Endothelial cell of umbilical vein (primary cell): Measurements from ENCODE around the gene NCF4.

Source experiments
- EZH2 ChIP-seq: IDR thresholded peaks from 2 replicates; pipeline ENCODE4 v1.6.1; 2012; ENCODE audit warnings: borderline replicate concordance, low read depth, mild to moderate bottlenecking, moderate library complexity, low read length, inconsistent platforms; ENCODE audit not compliant: severe bottlenecking
- FOS ChIP-seq: IDR thresholded peaks from 2 replicates; pipeline ENCODE4 v1.6.1; 2011; ENCODE audit warnings: mild to moderate bottlenecking, low read length, moderate library complexity, borderline replicate concordance; ENCODE audit not compliant: insufficient read depth
- GATA2 ChIP-seq: IDR thresholded peaks from 2 replicates; pipeline ENCODE4 v1.7.0; 2011; ENCODE audit warnings: low read depth, mild to moderate bottlenecking, moderate library complexity, mixed read lengths, low read length; ENCODE audit not compliant: insufficient read length, insufficient read depth
- JUN ChIP-seq: IDR thresholded peaks from 2 replicates; pipeline ENCODE4 v1.6.1; 2011; ENCODE audit warnings: borderline replicate concordance, low read depth; ENCODE audit not compliant: insufficient read length, insufficient read depth
- MYC ChIP-seq: IDR thresholded peaks from one replicate; pipeline ENCODE4 v1.6.1; 2011; ENCODE audit warnings: mild to moderate bottlenecking, low read depth, low read length
- POLR2A ChIP-seq: IDR thresholded peaks from 2 replicates; pipeline ENCODE4 v1.6.1; 2012; ENCODE audit warnings: low read depth, mild to moderate bottlenecking, control low read depth, low read length
- POLR2AphosphoS5 ChIP-seq: IDR thresholded peaks from 2 replicates; pipeline ENCODE4 v1.6.1; 2012; ENCODE audit warnings: low read depth, mild to moderate bottlenecking, control low read depth, low read length, moderate library complexity; ENCODE audit not compliant: insufficient read depth
- TF ChIP-seq, protein P1 (sequence below), 2 donors: IDR thresholded peaks; 1 replicate in 1 of 2; 2 replicates in 1 of 2; pipeline ENCODE4 v1.5.1; 2011; ENCODE audit warnings: low read length in 2 of 2, mild to moderate bottlenecking in 2 of 2, moderate library complexity in 2 of 2, control low read depth in 1 of 2, inconsistent platforms in 1 of 2, low read depth in 1 of 2; ENCODE audit not compliant: insufficient read depth in 1 of 2; ENCODE audit errors: extremely low read depth in 1 of 2
- TF ChIP-seq, protein P2 (sequence below): IDR thresholded peaks from 2 replicates; pipeline ENCODE4 v1.6.1; 2011; ENCODE audit not compliant: insufficient read depth, insufficient read length

DNA sequence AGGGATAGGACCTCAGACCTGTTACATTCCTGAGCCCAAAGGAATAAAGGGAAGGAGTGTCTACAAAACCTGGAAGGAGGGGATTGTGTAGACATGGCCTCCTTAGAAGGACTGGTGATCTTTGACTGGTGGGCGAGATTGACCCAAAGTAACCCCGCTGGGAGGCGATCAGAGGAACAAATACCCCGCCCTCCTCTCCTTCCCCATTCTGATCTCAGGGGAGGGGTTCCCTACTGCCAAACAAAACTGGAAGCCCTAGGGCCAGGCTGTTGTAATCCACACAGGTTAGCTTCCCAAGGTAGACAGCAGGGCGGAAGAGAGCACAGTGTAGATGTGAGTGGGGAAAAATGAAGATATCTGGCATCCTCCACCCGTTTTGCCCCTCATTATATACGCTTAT is 24.7 kb downstream of the NCF4 start:
- TF ChIP-seq MYC = no peak
- TF ChIP-seq GATA2 = no peak
- TF ChIP-seq, protein P1, sequence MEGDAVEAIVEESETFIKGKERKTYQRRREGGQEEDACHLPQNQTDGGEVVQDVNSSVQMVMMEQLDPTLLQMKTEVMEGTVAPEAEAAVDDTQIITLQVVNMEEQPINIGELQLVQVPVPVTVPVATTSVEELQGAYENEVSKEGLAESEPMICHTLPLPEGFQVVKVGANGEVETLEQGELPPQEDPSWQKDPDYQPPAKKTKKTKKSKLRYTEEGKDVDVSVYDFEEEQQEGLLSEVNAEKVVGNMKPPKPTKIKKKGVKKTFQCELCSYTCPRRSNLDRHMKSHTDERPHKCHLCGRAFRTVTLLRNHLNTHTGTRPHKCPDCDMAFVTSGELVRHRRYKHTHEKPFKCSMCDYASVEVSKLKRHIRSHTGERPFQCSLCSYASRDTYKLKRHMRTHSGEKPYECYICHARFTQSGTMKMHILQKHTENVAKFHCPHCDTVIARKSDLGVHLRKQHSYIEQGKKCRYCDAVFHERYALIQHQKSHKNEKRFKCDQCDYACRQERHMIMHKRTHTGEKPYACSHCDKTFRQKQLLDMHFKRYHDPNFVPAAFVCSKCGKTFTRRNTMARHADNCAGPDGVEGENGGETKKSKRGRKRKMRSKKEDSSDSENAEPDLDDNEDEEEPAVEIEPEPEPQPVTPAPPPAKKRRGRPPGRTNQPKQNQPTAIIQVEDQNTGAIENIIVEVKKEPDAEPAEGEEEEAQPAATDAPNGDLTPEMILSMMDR (IDR thresholded peaks at IDR 0.05; ENCODE audit: extremely low read depth in 1 of 2, insufficient read depth in 1 of 2, low read depth in 1 of 2, low read length in 2 of 2) = no peak
- TF ChIP-seq POLR2A = no peak
- TF ChIP-seq, protein P2, sequence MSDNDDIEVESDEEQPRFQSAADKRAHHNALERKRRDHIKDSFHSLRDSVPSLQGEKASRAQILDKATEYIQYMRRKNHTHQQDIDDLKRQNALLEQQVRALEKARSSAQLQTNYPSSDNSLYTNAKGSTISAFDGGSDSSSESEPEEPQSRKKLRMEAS = no peak
- TF ChIP-seq EZH2 = no peak
- TF ChIP-seq POLR2AphosphoS5 = no peak
- no peak for TF ChIP-seq FOS
- TF ChIP-seq JUN = no peak
